ENCODE measurements around the gene MUSTN1.

- TF ChIP-seq CTCF (conservative IDR thresholded peaks at IDR 0.05) (no peak), ZFX (IDR thresholded peaks at IDR 0.05) (no peak)
These were observed 13.8 kb upstream of the MUSTN1 start for GRCh38 chr3:52848617-52849016.
